Measurements from ENCODE around the gene THAP2.

GRCh38 chr12:71626768-71627167 lies 37.3 kb upstream of the THAP2 start:
- TF ChIP-seq CTCF (IDR thresholded peaks at IDR 0.05; ENCODE audit: insufficient read depth, low read length) (no peak), POLR2AphosphoS5 (IDR thresholded peaks at IDR 0.05; ENCODE audit: low read depth) (no peak), REST (IDR thresholded peaks at IDR 0.05; ENCODE audit: insufficient replicate concordance, low read depth) (no peak)

Measured in HL-60 (cell line).